Activated T-helper 1 cell treated with anti-CD3 and anti-CD28 coated beads, Interleukin-12 subunit alpha, Interleukin-12 subunit beta, Interleukin-2, Interleukin-4 antibody, amounts not matched to agents 30 ng/mL and 10 ng/mL and 1 ng/mL, durations not matched to agents 14 hours and 24 hours and 36 hours (primary cell): Measurements from ENCODE around the gene SH2D3A. TPM values are rescaled to one million over a fixed set of nuclear protein-coding genes. Genes with fewer than 3 reads are reported as not detected.
"Not testable (repeated sequence)": the region's sequence is repeated elsewhere in the genome, so short reads cannot be mapped to it uniquely, and the experiment has no call there.

Source experiments
- DNase-seq: peaks from one replicate; pipeline ENCODE4 v3.0.0; 2021; ENCODE audit warnings: low spot score
- H3K27ac Mint-ChIP-seq: one replicate; pipeline ENCODE4 v1.8.0; 2021; ENCODE audit warnings: mild to moderate bottlenecking, mixed read lengths
- H3K27me3 Mint-ChIP-seq: one replicate; pipeline ENCODE4 v1.8.0; 2022; ENCODE audit warnings: mild to moderate bottlenecking, moderate library complexity, mixed read lengths; ENCODE audit not compliant: insufficient read depth
- H3K36me3 Mint-ChIP-seq: one replicate; pipeline ENCODE4 v1.8.0; 2021; ENCODE audit warnings: low read depth, mixed read lengths
- H3K4me1 Mint-ChIP-seq: one replicate; pipeline ENCODE4 v1.8.0; 2021; ENCODE audit warnings: low read depth, mixed read lengths
- H3K4me3 Mint-ChIP-seq: one replicate; pipeline ENCODE4 v1.8.0; 2021; ENCODE audit warnings: mild to moderate bottlenecking, moderate library complexity, mixed read lengths
- H3K9me3 Mint-ChIP-seq: one replicate; pipeline ENCODE4 v1.8.0; 2021; ENCODE audit warnings: mixed read lengths
- intact Hi-C: fragments of 100-400 bp; cut with micrococcal nuclease; formaldehyde crosslinking; loops from one replicate; pipeline ENCODE4 v1.15.1; 2024
- total RNA-seq: library from RNA; stranded (reverse); gene quantifications from 2 replicates; pipeline ENCODE4 v1.2.3, GENCODE V29; 2022

Gene SH2D3A
- total RNA-seq, 1 donor from 2014 or later: 15.6 TPM

DNA sequence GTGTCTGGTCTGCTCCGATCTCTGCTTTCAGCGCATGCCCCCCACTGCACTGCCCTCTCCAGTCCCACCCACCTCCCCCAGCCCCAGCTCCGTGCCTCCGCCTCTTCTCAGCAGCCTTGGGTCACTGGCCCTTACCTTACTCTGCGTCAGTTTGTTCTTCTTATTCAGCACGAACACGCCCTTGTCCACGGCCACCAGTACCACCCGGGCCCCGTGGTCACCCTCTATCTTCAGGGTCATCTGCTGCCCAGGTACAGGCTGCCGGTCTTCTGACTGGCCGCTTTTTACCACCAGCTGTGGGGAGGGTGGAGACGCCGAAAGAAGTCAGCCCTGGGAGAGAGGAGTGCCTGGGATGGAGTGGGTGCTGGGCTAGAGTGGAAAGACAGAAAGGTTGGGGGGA is 57.7 kb downstream of the SH2D3A start:
- peaks cover 11% of the 10 kb centered on the region for H3K4me1 Mint-ChIP-seq
- no peaks in the 10 kb centered on the region for H3K9me3 Mint-ChIP-seq
- H3K27ac Mint-ChIP-seq: no peak overlapping the region
- H3K36me3 Mint-ChIP-seq: no peaks in the 10 kb centered on the region
- H3K4me3 Mint-ChIP-seq: no peak overlapping the region
- H3K27me3 Mint-ChIP-seq: peaks cover 40% of the 10 kb centered on the region
- no peak for DNase-seq
- intact Hi-C loops: no loop called here

DNA sequence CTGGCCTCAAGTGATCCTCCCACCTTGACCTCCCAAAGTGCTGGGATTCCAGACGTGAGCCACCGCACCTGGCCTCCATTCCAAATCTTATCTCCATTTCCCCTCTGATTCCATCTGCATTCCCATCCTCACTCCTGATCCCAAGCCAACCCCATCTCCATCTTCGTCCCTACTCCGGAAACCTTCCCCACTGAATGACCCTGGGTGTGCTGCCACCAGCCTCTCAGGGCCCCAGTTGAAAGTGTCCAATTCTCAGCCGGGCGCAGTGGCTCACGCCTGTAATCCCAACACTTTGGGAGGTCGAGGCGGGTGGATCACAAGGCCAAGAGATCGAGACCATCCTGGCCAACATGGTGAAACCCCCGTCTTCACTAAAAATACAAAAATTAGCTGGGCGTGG is 58.3 kb downstream of the SH2D3A start:
- H3K36me3 Mint-ChIP-seq, DNase-seq, H3K9me3 Mint-ChIP-seq, intact Hi-C loops, H3K27ac Mint-ChIP-seq, H3K4me3 Mint-ChIP-seq: not testable (repeated sequence)
- Mint-ChIP-seq H3K27me3 (peaks cover 40% of the 10 kb centered on the region), H3K4me1 (peaks cover 11% of the 10 kb centered on the region)

DNA sequence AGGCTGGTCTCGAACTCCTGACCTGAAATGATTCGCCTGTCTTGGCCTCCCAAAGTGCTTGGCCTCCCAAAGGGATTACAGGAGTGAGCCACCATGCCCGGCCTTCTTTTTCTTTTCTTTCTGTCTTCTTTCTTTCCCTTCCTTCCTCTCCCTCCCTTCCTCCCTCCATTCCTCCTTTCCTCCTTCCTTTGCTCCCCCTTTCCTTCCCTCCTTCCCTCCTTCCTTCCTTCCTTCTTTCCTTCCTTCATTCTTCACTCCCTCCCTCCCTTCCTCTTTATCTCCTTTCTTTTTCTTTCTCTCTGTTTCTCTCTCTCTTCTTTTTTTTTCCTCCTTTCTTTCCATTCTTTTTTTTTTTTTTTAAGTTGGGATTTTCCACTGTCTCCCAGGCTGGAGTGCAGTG is 58.9 kb downstream of the SH2D3A start:
- Mint-ChIP-seq H3K4me3 (no peak overlapping the region), H3K4me1 (peaks cover 11% of the 10 kb centered on the region), H3K9me3 (no peaks in the 10 kb centered on the region), H3K27me3 (peaks cover 39% of the 10 kb centered on the region), H3K36me3 (no peaks in the 10 kb centered on the region), H3K27ac (no peak overlapping the region)
- intact Hi-C loops: no loop called here
- no peak for DNase-seq

DNA sequence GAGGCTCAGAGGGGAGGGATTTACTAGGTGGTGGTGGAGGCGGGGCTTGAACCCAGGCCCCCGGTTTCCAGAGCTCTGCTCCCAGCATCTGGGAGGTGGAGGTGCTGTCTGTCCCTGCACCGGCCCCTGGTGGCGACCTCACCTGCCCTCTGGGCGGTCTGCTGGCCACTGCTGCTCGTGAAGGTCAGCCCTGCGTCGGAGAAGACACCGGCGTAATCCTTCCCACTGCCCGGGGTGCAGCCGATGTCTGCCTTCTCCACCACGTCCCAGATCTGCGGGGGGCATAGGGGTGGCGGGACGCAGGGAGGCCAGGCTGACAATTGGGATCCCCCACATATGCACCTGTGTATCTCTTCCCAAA is 59.6 kb downstream of the SH2D3A start:
- no peaks in the 10 kb centered on the region for H3K36me3 Mint-ChIP-seq

DNA sequence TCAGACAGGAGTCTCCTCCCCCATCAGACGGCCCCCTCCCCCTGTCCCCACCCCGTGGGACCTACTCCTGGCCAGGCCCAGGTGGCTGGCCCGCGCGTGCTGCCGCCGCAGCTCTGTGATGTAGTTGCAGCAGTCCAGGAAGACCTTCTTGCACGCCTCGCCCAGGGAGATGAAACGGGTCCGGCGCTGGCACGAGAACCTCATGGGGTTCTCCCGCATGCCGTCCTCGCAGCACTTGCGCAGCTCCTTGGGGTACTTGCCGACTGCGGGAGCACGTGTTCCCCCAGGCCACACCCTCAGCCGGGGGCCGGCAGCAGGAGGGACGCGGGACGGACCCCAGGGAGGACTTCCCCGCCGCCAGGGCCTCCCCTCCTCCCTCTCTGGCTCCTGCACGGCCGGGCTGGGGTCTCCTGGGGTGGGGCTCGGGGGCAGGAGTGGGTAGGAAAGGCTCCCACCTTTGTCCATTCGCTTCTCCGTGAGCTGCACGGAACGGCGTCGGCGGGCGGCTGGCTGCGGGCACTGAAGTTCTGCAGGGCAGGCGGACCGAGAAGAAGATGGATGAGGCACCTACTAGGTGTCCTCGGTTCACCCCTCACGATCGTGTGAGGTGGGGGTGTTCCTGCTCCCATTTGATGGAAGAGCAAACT is 60.1 kb downstream of the SH2D3A start:
- H3K36me3 Mint-ChIP-seq: no peaks in the 10 kb centered on the region
- peaks cover 11% of the 10 kb centered on the region for H3K4me1 Mint-ChIP-seq
- no peak overlapping the region for H3K27ac Mint-ChIP-seq
- H3K9me3 Mint-ChIP-seq: no peaks in the 10 kb centered on the region
- H3K27me3 Mint-ChIP-seq: peaks cover 36% of the 10 kb centered on the region
- DNase-seq: no peak
- intact Hi-C loops: no loop called here
- no peak overlapping the region for H3K4me3 Mint-ChIP-seq

More for the DNA sequence above, 59.6 kb downstream of the SH2D3A start:
- peaks cover 36% of the 10 kb centered on the region for H3K27me3 Mint-ChIP-seq
- H3K27ac Mint-ChIP-seq: no peak overlapping the region
- peaks cover 11% of the 10 kb centered on the region for H3K4me1 Mint-ChIP-seq
- intact Hi-C loops: no loop called here
- no peak overlapping the region for H3K4me3 Mint-ChIP-seq
- H3K9me3 Mint-ChIP-seq: no peaks in the 10 kb centered on the region
- DNase-seq: no peak

DNA sequence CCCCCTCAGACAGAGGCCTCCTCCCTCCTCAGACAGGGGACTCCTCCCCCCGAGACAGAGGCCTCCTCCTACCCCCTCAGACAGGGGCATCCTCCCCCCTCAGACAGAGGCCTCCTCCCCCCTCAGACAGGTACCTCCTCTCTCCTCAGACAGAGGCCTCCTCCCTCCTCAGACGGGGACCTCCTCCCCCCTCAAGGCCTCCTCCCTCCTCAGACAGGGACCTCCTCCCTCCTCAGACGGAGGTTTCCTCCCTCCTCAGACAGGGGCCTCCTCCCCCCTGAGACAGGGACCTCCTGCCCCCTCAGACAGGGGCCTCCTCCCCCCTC is 60.6 kb downstream of the SH2D3A start:
- intact Hi-C loops: no loop called here
- H3K36me3 Mint-ChIP-seq: no peaks in the 10 kb centered on the region

GRCh38 chr19:6705931-6706632 is 61.2 kb downstream of the SH2D3A start:
- no peak for DNase-seq
- no peak overlapping the region for H3K27ac Mint-ChIP-seq
- H3K36me3 Mint-ChIP-seq: no peaks in the 10 kb centered on the region
- H3K4me1 Mint-ChIP-seq: peaks cover 11% of the 10 kb centered on the region
- no peaks in the 10 kb centered on the region for H3K9me3 Mint-ChIP-seq
- no peak overlapping the region for H3K4me3 Mint-ChIP-seq
- intact Hi-C loops: no loop called here
- H3K27me3 Mint-ChIP-seq: peaks cover 29% of the 10 kb centered on the region

More for the DNA sequence above, 60.6 kb downstream of the SH2D3A start:
- H3K27me3 Mint-ChIP-seq: peaks cover 34% of the 10 kb centered on the region
- H3K9me3 Mint-ChIP-seq: no peaks in the 10 kb centered on the region
- H3K27ac Mint-ChIP-seq: no peak overlapping the region
- H3K4me1 Mint-ChIP-seq: peaks cover 11% of the 10 kb centered on the region
- H3K4me3 Mint-ChIP-seq: no peak overlapping the region
- DNase-seq: no peak

Other genes starting within 250 kb of the SH2D3A start
- 8.0 and 9.7 TPM in 2 replicates for gene TNFSF9, start 236.4 kb downstream of the SH2D3A start, total RNA-seq
- gene CD70, start 176.3 kb downstream of the SH2D3A start, total RNA-seq: 55.4 and 61.6 TPM in 2 replicates
- gene TNFSF14, start 97.3 kb downstream of the SH2D3A start, total RNA-seq: 155 TPM in 2 replicates
- 6.1 and 7.2 TPM in 2 replicates for gene C3, start 46.8 kb downstream of the SH2D3A start, total RNA-seq
- 106 and 108 TPM in 2 replicates for gene GPR108, start 29.9 kb downstream of the SH2D3A start, total RNA-seq
- gene TRIP10, start 27.8 kb downstream of the SH2D3A start, total RNA-seq: 61.2 and 62.0 TPM in 2 replicates
- 86.8 and 90.4 TPM in 2 replicates for gene VAV1, start 5.3 kb upstream of the SH2D3A start, total RNA-seq
- 4.6 and 5.5 TPM in 2 replicates for gene ADGRE1, start 120.1 kb upstream of the SH2D3A start, total RNA-seq